B cell (primary cell): Measurements from ENCODE around the gene TKTL1. TPM values are rescaled to one million over a fixed set of nuclear protein-coding genes. Genes with fewer than 3 reads are reported as not detected.

Experiments used
- ATAC-seq: fragments of 200-7000 bp; cut with Tn5 transposase; one replicate; pipeline ENCODE4 v1.10.0; 2021; ENCODE audit warnings: low read depth, mild to moderate bottlenecking, moderate number of reproducible peaks, moderate library complexity
- CTCF ChIA-PET: fragments of 350-600 bp; sonication (Branson Sonifier 250); formaldehyde crosslinking; loops from one replicate; lab custom pipeline; 2021; ENCODE audit warnings: antibody characterized with exemption, inconsistent platforms; lab: Charles Lee
- POLR2A ChIA-PET: fragments of 350-600 bp; sonication (Branson Sonifier 250); formaldehyde crosslinking; loops from one replicate; lab custom pipeline; 2021; ENCODE audit warnings: antibody characterized with exemption; lab: Charles Lee
- DNase-seq: peaks from one replicate; pipeline ENCODE4 v3.0.0; 2013
- H2AFZ ChIP-seq: 2 replicates; pipeline ENCODE4 v1.6.1; 2012; ENCODE audit warnings: mild to moderate bottlenecking, low read depth, low read length; ENCODE audit not compliant: insufficient read depth, poor library complexity, severe bottlenecking
- H3K27ac ChIP-seq, 2 donors: 1 replicate in 1 of 2; 2 replicates in 1 of 2; pipeline ENCODE4 v1.5.1; 2012 to 2013; ENCODE audit warnings: low read length in 2 of 2, mild to moderate bottlenecking in 2 of 2, moderate library complexity in 1 of 2
- H3K27me3 ChIP-seq, 4 experiments: fragments of 200-600 bp in 1 of 4; sonication (generic) in 1 of 4; replicated peaks in 1 of 4; 1 replicate in 2 of 4; 2 replicates in 2 of 4; pipeline versions ENCODE4 v1.6.1 to v1.7.0; 2013 to 2016; ENCODE audit warnings: low read length in 3 of 4, mild to moderate bottlenecking in 2 of 4, mixed read lengths in 1 of 4, moderate library complexity in 1 of 4; ENCODE audit not compliant: insufficient read depth in 4 of 4, control insufficient read depth in 3 of 4; ENCODE audit errors: control extremely low read depth in 1 of 4
- H3K36me3 ChIP-seq, 2 experiments: replicated peaks in 1 of 2; 1 replicate in 1 of 2; 2 replicates in 1 of 2; pipeline versions ENCODE4 v1.6.1 to v1.7.1; 2013; ENCODE audit warnings: low read length in 1 of 2; ENCODE audit not compliant: insufficient read depth in 2 of 2, control insufficient read depth in 1 of 2; ENCODE audit errors: control extremely low read depth in 1 of 2, extremely low read depth in 1 of 2
- H3K4me1 ChIP-seq, 2 donors: fragments of 200-600 bp in 1 of 2; sonication (generic) in 1 of 2; 1 replicate in 1 of 2; 2 replicates in 1 of 2; pipeline versions ENCODE4 v1.5.1 to v1.6.1; 2013 to 2017; ENCODE audit warnings: low read length in 2 of 2; ENCODE audit not compliant: control insufficient read depth in 2 of 2, insufficient read depth in 2 of 2
- H3K4me2 ChIP-seq: replicated peaks from 2 replicates; pipeline ENCODE3; 2012; ENCODE audit warnings: mild to moderate bottlenecking, low read depth, low read length; ENCODE audit not compliant: poor library complexity, severe bottlenecking
- H3K4me3 ChIP-seq, 5 experiments: fragments of 200-600 bp in 1 of 5; sonication (generic) in 1 of 5; 1 replicate in 3 of 5; 2 replicates in 2 of 5; pipeline versions ENCODE4 v1.5.1 to v1.7.0; 2011 to 2016; ENCODE audit warnings: low read length in 4 of 5, mild to moderate bottlenecking in 4 of 5, low read depth in 2 of 5, control low read depth in 1 of 5, moderate library complexity in 1 of 5; ENCODE audit not compliant: insufficient read depth in 1 of 5; ENCODE audit errors: control extremely low read depth in 1 of 5, extremely low read depth in 1 of 5
- H3K79me2 ChIP-seq: fragments of 200-600 bp; sonication (generic); one replicate; pipeline ENCODE4 v1.6.0; 2016; ENCODE audit warnings: low read length; ENCODE audit not compliant: control insufficient read depth, insufficient read depth
- H3K9ac ChIP-seq: fragments of 200-600 bp; sonication (generic); 2 replicates; pipeline ENCODE4 v1.6.1; 2017; ENCODE audit warnings: mild to moderate bottlenecking, low read length, moderate library complexity
- H3K9me3 ChIP-seq, 3 donors: one replicate each; pipeline versions ENCODE4 v1.6.1 to v1.7.1; 2013; ENCODE audit warnings: low read length in 2 of 3; ENCODE audit not compliant: control insufficient read depth in 2 of 3, insufficient read depth in 1 of 3; ENCODE audit errors: control extremely low read depth in 1 of 3
- H4K20me1 ChIP-seq: 2 replicates; pipeline ENCODE4 v1.6.0; 2012; ENCODE audit warnings: mild to moderate bottlenecking, low read length; ENCODE audit not compliant: insufficient read depth, control insufficient read depth, poor library complexity, severe bottlenecking
- H3K27ac Mint-ChIP-seq: one replicate; pipeline ENCODE4 v1.8.0; 2021; ENCODE audit warnings: mixed read lengths
- H3K27me3 Mint-ChIP-seq: one replicate; pipeline ENCODE4 v1.8.0; 2021; ENCODE audit warnings: mixed read lengths
- H3K4me1 Mint-ChIP-seq: one replicate; pipeline ENCODE4 v1.8.0; 2021; ENCODE audit warnings: mixed read lengths
- H3K4me3 Mint-ChIP-seq: one replicate; pipeline ENCODE4 v1.8.0; 2021; ENCODE audit warnings: mixed read lengths
- H3K9me3 Mint-ChIP-seq: one replicate; pipeline ENCODE4 v1.8.0; 2022; ENCODE audit warnings: mixed read lengths; ENCODE audit not compliant: insufficient read depth
- EZH2 ChIP-seq: IDR thresholded peaks from 2 replicates; pipeline ENCODE4 v1.6.1; 2012; ENCODE audit warnings: borderline replicate concordance, low read depth, mild to moderate bottlenecking, moderate library complexity, low read length; ENCODE audit not compliant: insufficient read depth, poor library complexity, severe bottlenecking
- WGBS: methylation state at CpG from one replicate; pipeline ENCODE4 v1.1.5; 2013; ENCODE audit warnings: missing lambda C conversion rate; ENCODE audit not compliant: insufficient coverage; 5-methylcytosine and 5-hydroxymethylcytosine counted together
- intact Hi-C: fragments of 100-400 bp; cut with micrococcal nuclease; formaldehyde crosslinking; loops from one replicate; pipeline ENCODE4 v1.10.0; 2022
- polyA plus RNA-seq: library from polyadenylated mRNA; depleted of rRNA; stranded (reverse); fragments of >200 nt; gene quantifications from 2 replicates; pipeline ENCODE4 v1.2.3, GENCODE V29; 2012
- total RNA-seq, 2 donors: library from RNA; stranded (reverse); fragments of 120-200 nt in 1 of 2; gene quantifications; 1 replicate in 1 of 2; 2 replicates in 1 of 2; pipeline versions ENCODE4 v1.2.3 to v1.2.4, GENCODE V29; 2013 to 2022
- TF ChIP-seq, protein P1 (sequence below): fragments of 200-600 bp; IDR thresholded peaks from one replicate; pipeline ENCODE4 v1.8.0; 2022; ENCODE audit warnings: antibody characterized with exemption, mild to moderate bottlenecking

TKTL1 gene
- total and polyA plus RNA-seq, 2 donors (not counting 1 experiment from before 2014, with no cell fraction given): 0.18 to 0.96 TPM

DNA sequence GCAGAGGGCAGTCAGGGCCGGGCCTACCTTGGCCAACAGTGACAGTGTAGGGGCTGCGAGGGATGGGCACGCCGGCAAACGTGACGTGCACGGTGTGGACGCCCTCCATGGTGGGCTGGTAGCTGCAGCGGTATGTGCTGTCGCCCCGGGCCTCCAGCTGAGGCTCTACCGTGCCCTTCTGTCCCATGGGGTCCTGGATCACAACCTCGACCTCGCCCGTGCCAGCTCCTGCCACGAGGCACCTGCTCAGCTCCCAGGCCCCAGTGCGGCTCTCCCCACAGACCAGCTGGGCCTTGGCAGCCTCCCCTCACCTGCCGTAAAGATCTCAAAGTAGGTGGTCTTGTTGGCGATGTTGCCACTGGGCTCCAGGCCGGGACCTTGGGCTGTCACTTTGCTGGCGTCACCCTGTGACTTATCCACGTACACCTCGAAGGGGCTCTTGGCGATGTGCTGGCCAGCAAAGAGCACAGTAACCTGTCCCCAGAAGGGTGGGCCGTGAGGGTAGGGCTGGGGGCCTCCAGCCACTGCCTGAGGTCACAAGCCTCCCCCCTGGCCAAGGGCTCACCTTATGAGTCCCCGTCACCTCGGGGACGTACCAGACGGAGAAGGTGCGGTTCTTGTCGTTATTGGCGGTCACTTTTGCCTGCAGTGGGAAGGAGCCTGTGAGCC is 70.5 kb downstream of the TKTL1 start:
- peaks cover 7% of the 10 kb centered on the region for H3K4me1 Mint-ChIP-seq
- H3K9me3 ChIP-seq: no peaks in the 10 kb centered on the region
- ChIA-PET POLR2A (no interaction called here), CTCF (interaction anchor here (1.5 kb wide), 1 partner anchor 7 kb away, joined by 4 read pairs; no protein-coding TSS in a partner anchor)
- H3K27ac ChIP-seq: no peak overlapping the region
- no peaks in the 10 kb centered on the region for H3K9me3 Mint-ChIP-seq
- ATAC-seq (no peak), DNase-seq (no peak)
- intact Hi-C loops: no loop called here
- no peak overlapping the region for H3K4me2 ChIP-seq
- no peak overlapping the region for H3K9ac ChIP-seq
- peaks cover 64% of the 10 kb centered on the region for H3K79me2 ChIP-seq
- H3K4me3 ChIP-seq: no peak overlapping the region
- H3K27ac Mint-ChIP-seq: no peak overlapping the region
- 95% methylated on average over 18 of the region's 32 CpGs for WGBS
- no peak overlapping the region for H3K4me3 Mint-ChIP-seq
- H3K27me3 Mint-ChIP-seq: no peaks in the 10 kb centered on the region
- H2AFZ ChIP-seq: no peak overlapping the region
- H3K27me3 ChIP-seq: no peaks in the 10 kb centered on the region
- peaks cover 0 to 66% of the 10 kb centered on the region in 2 experiments for H3K36me3 ChIP-seq
- peaks cover 45% of the 10 kb centered on the region for H4K20me1 ChIP-seq
- peaks cover 8 to 24% of the 10 kb centered on the region in 2 donors for H3K4me1 ChIP-seq
- no peak for TF ChIP-seq EZH2
- TF ChIP-seq, protein P1, sequence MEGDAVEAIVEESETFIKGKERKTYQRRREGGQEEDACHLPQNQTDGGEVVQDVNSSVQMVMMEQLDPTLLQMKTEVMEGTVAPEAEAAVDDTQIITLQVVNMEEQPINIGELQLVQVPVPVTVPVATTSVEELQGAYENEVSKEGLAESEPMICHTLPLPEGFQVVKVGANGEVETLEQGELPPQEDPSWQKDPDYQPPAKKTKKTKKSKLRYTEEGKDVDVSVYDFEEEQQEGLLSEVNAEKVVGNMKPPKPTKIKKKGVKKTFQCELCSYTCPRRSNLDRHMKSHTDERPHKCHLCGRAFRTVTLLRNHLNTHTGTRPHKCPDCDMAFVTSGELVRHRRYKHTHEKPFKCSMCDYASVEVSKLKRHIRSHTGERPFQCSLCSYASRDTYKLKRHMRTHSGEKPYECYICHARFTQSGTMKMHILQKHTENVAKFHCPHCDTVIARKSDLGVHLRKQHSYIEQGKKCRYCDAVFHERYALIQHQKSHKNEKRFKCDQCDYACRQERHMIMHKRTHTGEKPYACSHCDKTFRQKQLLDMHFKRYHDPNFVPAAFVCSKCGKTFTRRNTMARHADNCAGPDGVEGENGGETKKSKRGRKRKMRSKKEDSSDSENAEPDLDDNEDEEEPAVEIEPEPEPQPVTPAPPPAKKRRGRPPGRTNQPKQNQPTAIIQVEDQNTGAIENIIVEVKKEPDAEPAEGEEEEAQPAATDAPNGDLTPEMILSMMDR: no peak

DNA sequence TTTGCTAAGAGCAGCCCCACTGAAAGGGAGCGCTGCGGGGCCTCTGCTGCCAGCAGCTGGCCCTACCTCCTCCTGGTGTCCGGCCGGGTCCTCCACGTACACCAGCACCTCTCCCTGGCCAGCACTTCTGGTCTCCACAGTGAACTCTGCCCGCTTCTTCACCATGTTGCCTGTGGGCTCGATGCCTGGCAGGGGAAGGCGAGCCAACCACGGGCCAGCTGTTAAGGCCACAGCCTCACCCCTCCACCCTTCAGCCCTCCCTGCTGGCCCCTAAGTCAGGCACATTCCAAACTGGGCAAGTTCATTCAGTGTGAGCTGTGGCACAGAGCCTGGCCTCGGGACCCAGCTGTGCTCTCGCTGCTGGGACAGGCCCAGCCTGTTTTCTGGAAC is 71.1 kb downstream of the TKTL1 start:
- CTCF ChIA-PET: no interaction called here
- H3K4me1 ChIP-seq: peaks cover 8 to 24% of the 10 kb centered on the region in 2 donors

More for the DNA sequence above, 71.1 kb downstream of the TKTL1 start:
- peaks cover 40% of the 10 kb centered on the region for H4K20me1 ChIP-seq
- Mint-ChIP-seq H3K27ac (peak overlapping the region; percentile 73), H3K9me3 (no peaks in the 10 kb centered on the region), H3K27me3 (no peaks in the 10 kb centered on the region), H3K4me3 (no peak overlapping the region), H3K4me1 (peaks cover 7% of the 10 kb centered on the region)
- H3K9ac ChIP-seq: no peak overlapping the region
- H3K36me3 ChIP-seq: peaks cover 0 to 61% of the 10 kb centered on the region in 2 experiments
- no peak overlapping the region for H3K4me3 ChIP-seq
- H3K9me3 ChIP-seq: no peaks in the 10 kb centered on the region
- ATAC-seq (no peak), DNase-seq (no peak)
- no peak for TF ChIP-seq EZH2
- TF ChIP-seq, protein P1: no peak
- WGBS: 98% methylated on average over 9 of the region's 11 CpGs
- peak overlapping the region in 1 of 2 donors; percentile 19 for H3K27ac ChIP-seq
- H3K4me2 ChIP-seq: no peak overlapping the region
- peaks cover 60% of the 10 kb centered on the region for H3K79me2 ChIP-seq
- intact Hi-C loops: no loop called here
- POLR2A ChIA-PET: no interaction called here
- H2AFZ ChIP-seq: no peak overlapping the region
- H3K27me3 ChIP-seq: no peaks in the 10 kb centered on the region
